Measurements from ENCODE around the gene CZIB.
A peak's percentile ranks its signal among the peaks of the same experiment; 100 is the strongest.

The CZIB gene

GRCh38 chr1:53241828-53242227 is 21.4 kb upstream of the CZIB start:
- Histone ChIP-seq H3K4me1 (peaks cover 45% of the 10 kb centered on the region), H3K27ac (no peak overlapping the region), H4K20me1 (peaks cover 13% of the 10 kb centered on the region), H3K4me3 (no peak overlapping the region), H3K9ac (no peak overlapping the region), H3K36me3 (peaks cover 32% of the 10 kb centered on the region), H3K27me3 (no peaks in the 10 kb centered on the region), H3K9me3 (no peaks in the 10 kb centered on the region), H3K4me2 (no peak overlapping the region)
- no peak for TF ChIP-seq Cebpa-rat (IDR thresholded peaks at IDR 0.05)

GRCh38 chr1:53238197-53239155 is 18.0 kb upstream of the CZIB start, which contains the start of gene MAGOH:
Gene MAGOH (minus strand): TSS chr1:53238518. CDS start chr1:53238448, 70 bp downstream.
- Histone ChIP-seq H3K9me3 (no peaks in the 10 kb centered on the region), H3K9ac (peak within 1 kb of the TSS; percentile 96), H3K27me3 (no peaks in the 10 kb centered on the region), H4K20me1 (peaks cover 37% of the 10 kb centered on the region), H3K36me3 (peaks cover 33% of the 10 kb centered on the region), H3K4me2 (peak within 1 kb of the TSS; percentile 97), H3K27ac (peak within 1 kb of the TSS; percentile 88), H3K4me1 (peaks cover 30% of the 10 kb centered on the region), H3K4me3 (peak within 1 kb of the TSS; percentile 97)
- no peak for TF ChIP-seq Cebpa-rat (IDR thresholded peaks at IDR 0.05)

- Histone ChIP-seq H3K9me3 (no peaks in the 10 kb centered on the region), H3K4me2 (peak overlapping the region; percentile 97), H3K36me3 (peaks cover 41% of the 10 kb centered on the region), H3K27ac (peak overlapping the region; percentile 88), H3K27me3 (no peaks in the 10 kb centered on the region), H4K20me1 (peaks cover 37% of the 10 kb centered on the region), H3K9ac (peak overlapping the region; percentile 96), H3K4me1 (peaks cover 30% of the 10 kb centered on the region), H3K4me3 (peak overlapping the region; percentile 97)
- no peak for TF ChIP-seq Cebpa-rat (IDR thresholded peaks at IDR 0.05)
Measured at GRCh38 chr1:53237638-53238037, 17.2 kb upstream of the CZIB start.

- Histone ChIP-seq H3K9ac (peak overlapping the region; percentile 95), H3K27me3 (no peaks in the 10 kb centered on the region), H3K4me1 (peaks cover 20% of the 10 kb centered on the region), H3K27ac (peak overlapping the region; percentile 90), H4K20me1 (no peaks in the 10 kb centered on the region), H3K4me3 (peak overlapping the region; percentile 83), H3K4me2 (peak overlapping the region; percentile 91), H3K36me3 (peaks cover 35% of the 10 kb centered on the region), H3K9me3 (no peaks in the 10 kb centered on the region)
- TF ChIP-seq Cebpa-rat (IDR thresholded peaks at IDR 0.05), result no peak
Measured at GRCh38 chr1:53220962-53221286, 490 bp upstream of the CZIB start.

GRCh38 chr1:53219711-53220110 is 723 bp downstream of the CZIB start:
- H3K4me2 ChIP-seq, result peak overlapping the region; percentile 91
- TF ChIP-seq Cebpa-rat (IDR thresholded peaks at IDR 0.05), result no peak
- peaks cover 20% of the 10 kb centered on the region for H3K4me1 ChIP-seq
- peak overlapping the region; percentile 83 for H3K4me3 ChIP-seq
- no peaks in the 10 kb centered on the region for H3K27me3 ChIP-seq
- H4K20me1 ChIP-seq, result no peaks in the 10 kb centered on the region
- peaks cover 40% of the 10 kb centered on the region for H3K36me3 ChIP-seq
- H3K9ac ChIP-seq, result peak overlapping the region; percentile 95
- H3K27ac ChIP-seq, result peak overlapping the region; percentile 90
- no peaks in the 10 kb centered on the region for H3K9me3 ChIP-seq

- Histone ChIP-seq H3K27ac (no peak overlapping the region), H3K36me3 (peaks cover 55% of the 10 kb centered on the region), H3K4me2 (no peak overlapping the region), H3K4me1 (peaks cover 20% of the 10 kb centered on the region), H3K4me3 (no peak overlapping the region), H3K27me3 (no peaks in the 10 kb centered on the region), H3K9ac (no peak overlapping the region), H3K9me3 (no peaks in the 10 kb centered on the region), H4K20me1 (no peaks in the 10 kb centered on the region)
- no peak for TF ChIP-seq Cebpa-rat (IDR thresholded peaks at IDR 0.05)
Measured at GRCh38 chr1:53218201-53218600, 2.2 kb downstream of the CZIB start.

- no peak overlapping the region for H3K27ac ChIP-seq
- no peak overlapping the region for H3K9ac ChIP-seq
- no peaks in the 10 kb centered on the region for H3K27me3 ChIP-seq
- peaks cover 7% of the 10 kb centered on the region for H3K4me1 ChIP-seq
- no peak for TF ChIP-seq Cebpa-rat (IDR thresholded peaks at IDR 0.05)
- no peak overlapping the region for H3K4me2 ChIP-seq
- peaks cover 93% of the 10 kb centered on the region for H3K36me3 ChIP-seq
- no peaks in the 10 kb centered on the region for H3K9me3 ChIP-seq
- no peaks in the 10 kb centered on the region for H4K20me1 ChIP-seq
- H3K4me3 ChIP-seq, result no peak overlapping the region
Measured at GRCh38 chr1:53214376-53214940, 6.0 kb downstream of the CZIB start.

- no peaks in the 10 kb centered on the region for H3K4me1 ChIP-seq
- H3K27ac ChIP-seq, result no peak overlapping the region
- H3K27me3 ChIP-seq, result no peaks in the 10 kb centered on the region
- TF ChIP-seq Cebpa-rat (IDR thresholded peaks at IDR 0.05), result no peak
- H3K4me2 ChIP-seq, result no peak overlapping the region
- no peak overlapping the region for H3K9ac ChIP-seq
- no peaks in the 10 kb centered on the region for H4K20me1 ChIP-seq
- peaks cover 23% of the 10 kb centered on the region for H3K9me3 ChIP-seq
- H3K4me3 ChIP-seq, result no peak overlapping the region
- H3K36me3 ChIP-seq, result peaks cover 100% of the 10 kb centered on the region
Measured at GRCh38 chr1:53210954-53211353, 9.5 kb downstream of the CZIB start.

- H3K36me3 ChIP-seq, result peaks cover 100% of the 10 kb centered on the region
- H3K9me3 ChIP-seq, result peaks cover 29% of the 10 kb centered on the region
- H4K20me1 ChIP-seq, result no peaks in the 10 kb centered on the region
- TF ChIP-seq Cebpa-rat (IDR thresholded peaks at IDR 0.05), result no peak
- no peak overlapping the region for H3K4me2 ChIP-seq
- H3K9ac ChIP-seq, result no peak overlapping the region
- H3K27ac ChIP-seq, result no peak overlapping the region
- H3K4me1 ChIP-seq, result no peaks in the 10 kb centered on the region
- no peaks in the 10 kb centered on the region for H3K27me3 ChIP-seq
- no peak overlapping the region for H3K4me3 ChIP-seq
Measured at GRCh38 chr1:53210352-53210751, 10.1 kb downstream of the CZIB start.

GRCh38 chr1:53207726-53208125 is 12.7 kb downstream of the CZIB start:
- no peak overlapping the region for H3K27ac ChIP-seq
- no peak overlapping the region for H3K4me2 ChIP-seq
- H3K4me1 ChIP-seq, result no peaks in the 10 kb centered on the region
- H3K36me3 ChIP-seq, result peaks cover 99% of the 10 kb centered on the region
- TF ChIP-seq Cebpa-rat (IDR thresholded peaks at IDR 0.05), result no peak
- H3K27me3 ChIP-seq, result no peaks in the 10 kb centered on the region
- no peak overlapping the region for H3K9ac ChIP-seq
- peaks cover 40% of the 10 kb centered on the region for H3K9me3 ChIP-seq
- no peaks in the 10 kb centered on the region for H4K20me1 ChIP-seq
- no peak overlapping the region for H3K4me3 ChIP-seq
